Measurements from ENCODE around the gene TBC1D20. TPM values are rescaled to one million over a fixed set of nuclear protein-coding genes. Genes with fewer than 3 reads are reported as not detected.

TBC1D20 gene
- total RNA-seq, 1 donor from 2014 or later, result 40.6 TPM

GRCh38 chr20:426566-426965 is 35.8 kb downstream of the TBC1D20 start:
- Mint-ChIP-seq H3K9me3 (ENCODE audit: unreplicated experiment) (no peaks in the 10 kb centered on the region), H3K27ac (ENCODE audit: unreplicated experiment) (peak overlapping the region; percentile 64), H3K4me1 (ENCODE audit: low read depth, unreplicated experiment) (peaks cover 11% of the 10 kb centered on the region), H3K36me3 (ENCODE audit: low read depth, unreplicated experiment) (peaks cover 31% of the 10 kb centered on the region), H3K27me3 (ENCODE audit: low read depth, unreplicated experiment) (no peaks in the 10 kb centered on the region), H3K4me3 (ENCODE audit: unreplicated experiment) (no peak overlapping the region)
- DNase-seq (ENCODE audit: low read depth) (no peak), FAIRE-seq (no peak)
- Histone ChIP-seq H3K9me3 (ENCODE audit: insufficient read depth, low read depth, low read length) (no peaks in the 10 kb centered on the region), H3K27me3 (ENCODE audit: insufficient read depth, low read length) (no peaks in the 10 kb centered on the region), H3K4me1 (ENCODE audit: insufficient read depth, low read length) (no peaks in the 10 kb centered on the region), H3K79me2 (ENCODE audit: insufficient read depth, low read length) (no peaks in the 10 kb centered on the region), H3K4me2 (ENCODE audit: low read length) (no peak overlapping the region), H4K20me1 (ENCODE audit: insufficient read depth, low read length) (peaks cover 13% of the 10 kb centered on the region), H3K36me3 (ENCODE audit: insufficient read depth, low read length) (peaks cover 15% of the 10 kb centered on the region), H3K27ac (ENCODE audit: low read depth, low read length) (no peak overlapping the region), H3K4me3 (ENCODE audit: insufficient read depth, low read depth, low read length) (no peak overlapping the region), H3K9ac (ENCODE audit: low read length) (no peak overlapping the region), H2AFZ (ENCODE audit: low read depth, low read length) (no peak overlapping the region)
- TF ChIP-seq EZH2 (IDR thresholded peaks at IDR 0.05; ENCODE audit: insufficient read depth, low read length) (no peak), CTCF (IDR thresholded peaks at IDR 0.05; ENCODE audit: insufficient read depth, low read depth, low read length) (no peak)

- Histone ChIP-seq H3K4me2 (ENCODE audit: low read length) (no peak overlapping the region), H3K27me3 (ENCODE audit: insufficient read depth, low read length) (no peaks in the 10 kb centered on the region), H2AFZ (ENCODE audit: low read depth, low read length) (no peak overlapping the region), H3K27ac (ENCODE audit: low read depth, low read length) (no peak overlapping the region), H3K4me1 (ENCODE audit: insufficient read depth, low read length) (no peaks in the 10 kb centered on the region), H3K4me3 (ENCODE audit: insufficient read depth, low read depth, low read length) (no peak overlapping the region), H3K36me3 (ENCODE audit: insufficient read depth, low read length) (peaks cover 6% of the 10 kb centered on the region), H3K9me3 (ENCODE audit: insufficient read depth, low read depth, low read length) (no peaks in the 10 kb centered on the region), H3K9ac (ENCODE audit: low read length) (no peak overlapping the region), H3K79me2 (ENCODE audit: insufficient read depth, low read length) (no peaks in the 10 kb centered on the region), H4K20me1 (ENCODE audit: insufficient read depth, low read length) (peaks cover 4% of the 10 kb centered on the region)
- TF ChIP-seq EZH2 (IDR thresholded peaks at IDR 0.05; ENCODE audit: insufficient read depth, low read length) (no peak), CTCF (IDR thresholded peaks at IDR 0.05; ENCODE audit: insufficient read depth, low read depth, low read length) (no peak)
- Mint-ChIP-seq H3K27me3 (ENCODE audit: low read depth, unreplicated experiment) (no peaks in the 10 kb centered on the region), H3K36me3 (ENCODE audit: low read depth, unreplicated experiment) (peaks cover 32% of the 10 kb centered on the region), H3K4me3 (ENCODE audit: unreplicated experiment) (peak overlapping the region; percentile 20), H3K4me1 (ENCODE audit: low read depth, unreplicated experiment) (no peaks in the 10 kb centered on the region), H3K9me3 (ENCODE audit: unreplicated experiment) (no peaks in the 10 kb centered on the region), H3K27ac (ENCODE audit: unreplicated experiment) (no peak overlapping the region)
- FAIRE-seq (no peak), DNase-seq (ENCODE audit: low read depth) (no peak)
Observed at GRCh38 chr20:421685-422250, 40.6 kb downstream of the TBC1D20 start.

All from astrocyte (in vitro differentiated cells and primary cell).